Gastrocnemius medialis (tissue), 4 donors: ENCODE data around the gene NCK1. TPM values are rescaled to one million over a fixed set of nuclear protein-coding genes. Genes with fewer than 3 reads are reported as not detected.
"Not testable (repeated sequence)": the region's sequence is repeated elsewhere in the genome, so short reads cannot be mapped to it uniquely, and the experiment has no call there.

Source experiments
- ATAC-seq, 2 donors: fragments of 150-250 bp; one replicate each; pipeline ENCODE4 v1.9.1; 2016
- DNase-seq, 2 donors: peaks; one replicate each; pipeline ENCODE4 v3.0.0-alpha.2; 2019
- H3K27ac ChIP-seq, 4 donors: fragments of 200-600 bp; sonication (generic); 1 replicate in 1 of 4; 2 replicates in 3 of 4; pipeline ENCODE4 v1.5.1; 2016 to 2018; ENCODE audit warnings: mild to moderate bottlenecking in 2 of 4, moderate library complexity in 1 of 4
- H3K27me3 ChIP-seq, 3 donors: fragments of 200-600 bp; sonication (generic) in 2 of 3; 1 replicate in 1 of 3; 2 replicates in 2 of 3; pipeline versions ENCODE4 v1.5.1 to v1.6.0; 2016 to 2019; ENCODE audit warnings: mild to moderate bottlenecking in 1 of 3, moderate library complexity in 1 of 3
- H3K36me3 ChIP-seq, 2 donors: fragments of 200-600 bp; sonication (generic) in 1 of 2; one replicate each; pipeline ENCODE4 v1.5.1; 2017 to 2018
- H3K4me1 ChIP-seq, 2 donors: fragments of 200-600 bp; sonication (generic) in 1 of 2; one replicate each; pipeline ENCODE4 v1.5.1; 2016 to 2017; ENCODE audit warnings: mild to moderate bottlenecking in 2 of 2
- H3K4me3 ChIP-seq, 4 donors: fragments of 200-600 bp; sonication (generic) in 3 of 4; 1 replicate in 1 of 4; 2 replicates in 3 of 4; pipeline ENCODE4 v1.5.1; 2016 to 2019; ENCODE audit warnings: mild to moderate bottlenecking in 2 of 4
- H3K9me3 ChIP-seq, 3 donors: fragments of 200-600 bp; sonication (generic) in 2 of 3; 1 replicate in 1 of 3; 2 replicates in 2 of 3; pipeline ENCODE4 v1.5.1; 2016 to 2019
- CTCF ChIP-seq, 5 experiments: fragments of 450-650 bp in 3 of 5; fragments of 200-600 bp in 2 of 5; sonication (generic) in 2 of 5; IDR thresholded peaks in 4 of 5; conservative IDR thresholded peaks in 1 of 5; 1 replicate in 4 of 5; 2 replicates in 1 of 5; pipeline ENCODE4 v1.5.1; 2016 to 2019; ENCODE audit warnings: antibody characterized with exemption in 5 of 5, mild to moderate bottlenecking in 3 of 5, moderate library complexity in 3 of 5
- POLR2A ChIP-seq, 2 donors: fragments of 450-650 bp; IDR thresholded peaks; one replicate each; pipeline ENCODE4 v1.6.1; 2017; ENCODE audit warnings: antibody characterized with exemption in 2 of 2, mild to moderate bottlenecking in 2 of 2, moderate library complexity in 2 of 2
- in situ Hi-C, 4 donors: fragments of 200-750 bp; cut with MboI; loops; one replicate each; pipeline versions ENCODE4 v1.15.0 to v1.8.0; 2017; ENCODE audit warnings: low sequenced_read_pairs in 4 of 4
- intact Hi-C: fragments of 100-400 bp; cut with DNase I; formaldehyde crosslinking; loops from one replicate; pipeline ENCODE4 v1.15.1; 2023; ENCODE audit warnings: low total_unique reads
- total RNA-seq, 4 donors: library from RNA; depleted of rRNA; stranded (reverse); fragments of >200 nt; gene quantifications; one replicate each; pipeline versions ENCODE4 v1.1.0 to v1.2.3, GENCODE V29; 2016

Gene NCK1
- total RNA-seq, 4 donors from 2014 or later, result 23.5 to 36.6 (median 27.0) TPM

GRCh38 chr3:136899622-136900158, 37.7 kb downstream of the NCK1 start:
- Histone ChIP-seq H3K27me3 (no peaks in the 10 kb centered on the region), H3K9me3 (no peaks in the 10 kb centered on the region), H3K4me3 (no peak overlapping the region), H3K36me3 (no peaks in the 10 kb centered on the region), H3K27ac (peak overlapping the region; percentile 6 to 56 (median 44)), H3K4me1 (peaks cover 15 to 39% of the 10 kb centered on the region in 2 donors)
- in situ Hi-C loops (no loop called here), intact Hi-C loops (no loop called here)
- TF ChIP-seq POLR2A (IDR thresholded peaks at IDR 0.05) (no peak), CTCF (IDR thresholded peaks at IDR 0.05 in 4 of 5, conservative IDR thresholded peaks at IDR 0.05 in 1 of 5) (no peak)
- ATAC-seq, result no peak
- DNase-seq, result no peak

GRCh38 chr3:136900694-136901093, 38.7 kb downstream of the NCK1 start:
- ATAC-seq, intact Hi-C loops, H3K4me3 ChIP-seq, H3K27me3 ChIP-seq, H3K9me3 ChIP-seq, H3K27ac ChIP-seq, in situ Hi-C loops, DNase-seq, H3K36me3 ChIP-seq: not testable (repeated sequence)
- peaks cover 15 to 40% of the 10 kb centered on the region in 2 donors for H3K4me1 ChIP-seq

- TF ChIP-seq POLR2A (IDR thresholded peaks at IDR 0.05) (no peak), CTCF (IDR thresholded peaks at IDR 0.05 in 4 of 5, conservative IDR thresholded peaks at IDR 0.05 in 1 of 5) (no peak)
- Histone ChIP-seq H3K4me3 (no peak overlapping the region), H3K27ac (no peak overlapping the region), H3K27me3 (no peaks in the 10 kb centered on the region), H3K4me1 (peaks cover 17 to 47% of the 10 kb centered on the region in 2 donors), H3K36me3 (no peaks in the 10 kb centered on the region), H3K9me3 (no peaks in the 10 kb centered on the region)
- DNase-seq (no peak), ATAC-seq (no peak)
- in situ Hi-C loops, result no loop called here
- intact Hi-C loops, result no loop called here
Observed at GRCh38 chr3:136901391-136901790, 39.4 kb downstream of the NCK1 start.

- H3K4me1 ChIP-seq, result peaks cover 24 to 54% of the 10 kb centered on the region in 2 donors
- H3K27ac ChIP-seq, H3K36me3 ChIP-seq, H3K27me3 ChIP-seq, H3K4me3 ChIP-seq, in situ Hi-C loops, DNase-seq, intact Hi-C loops, ATAC-seq, H3K9me3 ChIP-seq: not testable (repeated sequence)
Observed at GRCh38 chr3:136902530-136902929, 40.5 kb downstream of the NCK1 start.

- TF ChIP-seq CTCF (IDR thresholded peaks at IDR 0.05 in 4 of 5, conservative IDR thresholded peaks at IDR 0.05 in 1 of 5), result no peak
- TF ChIP-seq POLR2A (IDR thresholded peaks at IDR 0.05), result no peak
- in situ Hi-C loops (no loop called here), intact Hi-C loops (no loop called here)
- DNase-seq, result no peak
- Histone ChIP-seq H3K4me3 (no peak overlapping the region), H3K36me3 (no peaks in the 10 kb centered on the region), H3K27ac (no peak overlapping the region), H3K4me1 (peaks cover 22 to 49% of the 10 kb centered on the region in 2 donors), H3K27me3 (no peaks in the 10 kb centered on the region), H3K9me3 (no peaks in the 10 kb centered on the region)
- ATAC-seq, result no peak
Observed at GRCh38 chr3:136903899-136904298, 41.9 kb downstream of the NCK1 start.

- intact Hi-C loops, result no loop called here
- H3K27me3 ChIP-seq, result no peaks in the 10 kb centered on the region
- in situ Hi-C loops, result no loop called here
- peaks cover 24 to 50% of the 10 kb centered on the region in 2 donors for H3K4me1 ChIP-seq
- no peaks in the 10 kb centered on the region for H3K36me3 ChIP-seq
- TF ChIP-seq CTCF (IDR thresholded peaks at IDR 0.05 in 4 of 5, conservative IDR thresholded peaks at IDR 0.05 in 1 of 5), result no peak
- no peak for TF ChIP-seq POLR2A (IDR thresholded peaks at IDR 0.05)
- no peak overlapping the region for H3K4me3 ChIP-seq
- no peaks in the 10 kb centered on the region for H3K9me3 ChIP-seq
- no peak for ATAC-seq
- no peak overlapping the region for H3K27ac ChIP-seq
- DNase-seq, result no peak
Observed at GRCh38 chr3:136904746-136905145, 42.7 kb downstream of the NCK1 start.
